ENCODE measurements around the gene TYW3.

Gene TYW3

DNA sequence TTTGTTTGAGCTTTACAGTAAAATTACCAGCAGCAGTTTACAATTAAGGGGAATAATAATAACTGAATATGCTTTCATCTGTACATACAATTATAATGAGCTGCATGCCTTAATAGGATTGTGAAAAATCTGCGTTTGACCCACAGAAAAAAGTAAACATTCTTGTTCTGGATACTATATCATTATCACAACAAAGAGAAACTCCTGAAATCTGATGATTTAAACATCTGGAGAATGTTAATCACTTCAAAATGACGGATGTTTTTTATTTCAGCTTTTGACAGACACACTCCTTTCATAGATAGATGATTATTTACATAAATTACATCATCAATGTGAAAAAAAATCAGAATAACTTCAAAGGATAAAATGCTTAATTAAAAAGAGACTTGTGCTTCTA is 58.5 kb downstream of the TYW3 start:
- DNase-seq (ENCODE audit: low spot score) = no peak

DNA sequence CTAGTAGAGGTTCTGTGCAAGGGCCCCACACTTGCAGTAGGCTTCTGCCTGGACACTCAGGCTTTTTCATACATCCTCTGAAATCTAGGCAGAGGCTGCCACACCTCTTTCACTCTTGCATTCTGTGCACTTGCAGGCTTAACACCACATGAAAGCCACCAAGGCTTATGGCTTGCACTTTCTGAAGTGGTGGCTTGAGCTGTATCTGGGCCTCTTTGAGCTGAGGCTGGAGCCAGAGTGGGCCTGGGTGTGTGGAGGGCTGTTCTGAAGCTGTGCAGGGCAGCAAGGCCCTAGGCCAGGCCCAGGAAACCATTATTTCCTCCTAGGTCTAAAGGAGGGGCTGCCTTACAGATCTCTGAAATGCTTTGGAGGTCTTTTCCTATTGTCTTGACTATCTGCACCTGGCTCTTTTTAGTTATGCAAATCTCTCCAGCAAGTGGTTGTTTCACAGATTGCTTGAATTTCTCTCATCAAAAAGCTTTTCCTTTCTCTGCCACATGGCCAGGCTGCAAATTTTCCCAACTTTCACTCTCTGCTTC is 66.2 kb downstream of the TYW3 start:
- DNase-seq (ENCODE audit: low spot score) = no peak

DNA sequence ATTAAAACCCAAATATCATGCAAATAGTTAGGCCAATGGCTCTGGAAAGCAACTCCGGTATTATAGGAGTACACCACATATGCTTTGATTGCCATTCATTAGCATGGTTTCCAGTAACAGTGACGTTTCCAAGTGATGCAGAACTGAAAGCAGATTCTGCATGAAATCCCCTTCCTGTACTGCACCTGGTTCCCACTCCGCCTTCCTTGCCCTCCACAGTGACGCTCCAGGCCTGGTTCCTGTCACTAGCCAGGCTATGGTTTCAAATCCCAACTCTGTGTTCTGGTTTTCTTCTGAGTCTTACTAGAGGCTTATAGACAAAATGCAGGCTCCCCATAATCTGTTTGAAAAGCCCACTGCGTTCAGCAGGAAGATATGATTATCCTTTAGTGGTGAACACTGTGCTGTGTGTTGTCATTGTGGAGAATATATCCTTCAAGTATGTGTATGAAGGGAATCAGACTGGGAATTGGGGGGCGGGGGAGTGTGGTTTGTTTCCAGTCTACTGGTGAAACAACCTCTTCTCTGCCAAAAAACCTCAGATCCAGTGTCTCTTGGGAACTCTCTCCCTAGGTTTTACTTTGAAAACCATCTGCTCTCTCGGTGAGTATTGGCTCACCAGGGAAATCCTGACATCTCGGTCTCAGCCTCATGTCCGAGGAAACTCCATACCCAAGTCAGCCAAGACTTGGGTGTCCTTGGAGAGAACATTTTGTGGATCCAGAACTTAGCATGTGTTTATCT is 78.7 kb downstream of the TYW3 start:
- no peak for DNase-seq (ENCODE audit: low spot score)

DNA sequence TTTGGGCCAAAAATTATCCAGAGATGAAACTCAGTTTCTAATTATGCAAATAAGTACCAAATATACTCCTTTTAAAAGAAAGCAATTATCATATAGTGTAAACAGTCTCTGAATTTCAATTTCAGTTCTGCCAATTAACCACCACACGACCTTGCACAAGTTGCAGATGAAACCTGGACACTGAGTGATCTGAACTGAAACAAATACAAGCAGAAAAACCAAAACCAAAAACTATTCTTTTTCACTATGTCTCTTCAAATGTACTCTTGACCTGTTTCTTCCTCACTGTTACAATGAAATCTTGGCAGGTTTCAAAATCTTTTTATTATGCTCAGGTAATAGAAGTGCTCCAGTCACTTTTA is 79.2 kb downstream of the TYW3 start:
- no peak for DNase-seq (ENCODE audit: low spot score)
